ENCODE data around the gene TUBB4A.

DNA sequence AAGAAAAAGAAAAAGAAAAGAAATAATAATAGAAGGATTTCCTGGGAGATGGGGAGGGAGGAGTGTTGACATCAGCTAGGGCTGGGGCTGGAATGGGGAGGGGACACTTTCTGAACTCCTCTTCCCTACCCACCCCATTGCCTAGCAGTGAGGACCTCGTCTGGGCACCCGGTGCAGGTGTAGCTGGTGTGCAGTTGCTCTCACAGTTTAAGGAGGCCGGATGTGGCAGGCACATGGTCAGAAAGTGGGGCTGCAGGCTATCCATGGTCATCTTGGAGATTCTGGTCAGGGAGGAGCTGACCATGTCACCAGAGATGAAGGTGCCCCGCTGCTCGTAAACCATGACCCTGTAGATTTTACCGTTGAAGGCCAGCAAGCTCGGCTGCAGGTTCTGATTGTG, 8.5 kb upstream of the TUBB4A start:
- TF ChIP-seq, protein P1, sequence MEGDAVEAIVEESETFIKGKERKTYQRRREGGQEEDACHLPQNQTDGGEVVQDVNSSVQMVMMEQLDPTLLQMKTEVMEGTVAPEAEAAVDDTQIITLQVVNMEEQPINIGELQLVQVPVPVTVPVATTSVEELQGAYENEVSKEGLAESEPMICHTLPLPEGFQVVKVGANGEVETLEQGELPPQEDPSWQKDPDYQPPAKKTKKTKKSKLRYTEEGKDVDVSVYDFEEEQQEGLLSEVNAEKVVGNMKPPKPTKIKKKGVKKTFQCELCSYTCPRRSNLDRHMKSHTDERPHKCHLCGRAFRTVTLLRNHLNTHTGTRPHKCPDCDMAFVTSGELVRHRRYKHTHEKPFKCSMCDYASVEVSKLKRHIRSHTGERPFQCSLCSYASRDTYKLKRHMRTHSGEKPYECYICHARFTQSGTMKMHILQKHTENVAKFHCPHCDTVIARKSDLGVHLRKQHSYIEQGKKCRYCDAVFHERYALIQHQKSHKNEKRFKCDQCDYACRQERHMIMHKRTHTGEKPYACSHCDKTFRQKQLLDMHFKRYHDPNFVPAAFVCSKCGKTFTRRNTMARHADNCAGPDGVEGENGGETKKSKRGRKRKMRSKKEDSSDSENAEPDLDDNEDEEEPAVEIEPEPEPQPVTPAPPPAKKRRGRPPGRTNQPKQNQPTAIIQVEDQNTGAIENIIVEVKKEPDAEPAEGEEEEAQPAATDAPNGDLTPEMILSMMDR (IDR thresholded peaks at IDR 0.05; ENCODE audit: poor library complexity), result no peak
- no peak for TF ChIP-seq EZH2phosphoT487 (IDR thresholded peaks at IDR 0.05; ENCODE audit: low read depth, severe bottlenecking, unreplicated experiment)
- TF ChIP-seq EZH2 (IDR thresholded peaks at IDR 0.05; ENCODE audit: borderline replicate concordance), result no peak
